ENCODE results near the gene DLST.

The DLST gene

DNA sequence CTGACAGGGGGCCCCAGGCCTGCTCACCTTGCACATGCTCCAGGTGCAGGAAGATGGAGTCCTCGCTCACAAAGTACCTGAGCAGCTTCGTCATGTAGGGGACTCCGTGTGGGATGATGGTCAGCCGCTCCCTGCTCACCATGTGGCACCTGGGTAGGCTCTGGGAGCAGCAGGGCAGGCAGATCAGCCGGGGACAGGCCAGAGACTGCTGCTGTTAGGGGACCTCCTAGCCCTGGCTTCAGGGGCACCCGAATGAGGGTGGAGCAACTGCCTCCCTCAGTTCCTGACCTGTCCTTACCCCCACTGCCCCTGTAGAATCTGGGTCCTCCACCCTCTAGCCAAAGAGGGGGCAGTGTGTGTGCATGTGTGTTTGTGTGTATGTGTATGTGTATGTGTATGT is 29.5 kb downstream of the DLST start:
- H3K27ac ChIP-seq (ENCODE audit: low read length), result no peak overlapping the region
- no peak overlapping the region for H3K4me2 ChIP-seq (ENCODE audit: low read length)
- no peak overlapping the region for H3K4me3 ChIP-seq (ENCODE audit: low read length)
- no peaks in the 10 kb centered on the region for H3K79me2 ChIP-seq (ENCODE audit: low read length)
- H3K9me3 ChIP-seq (ENCODE audit: insufficient read depth, low read length), result no peaks in the 10 kb centered on the region
- no peaks in the 10 kb centered on the region for H3K27me3 ChIP-seq (ENCODE audit: low read depth, low read length)
- no peak overlapping the region for H2AFZ ChIP-seq (ENCODE audit: low read depth, low read length)
- H4K20me1 ChIP-seq (ENCODE audit: insufficient read depth, low read length), result no peaks in the 10 kb centered on the region
- no peak for TF ChIP-seq EZH2phosphoT487 (IDR thresholded peaks at IDR 0.05; ENCODE audit: low read depth)
- TF ChIP-seq, protein P1, sequence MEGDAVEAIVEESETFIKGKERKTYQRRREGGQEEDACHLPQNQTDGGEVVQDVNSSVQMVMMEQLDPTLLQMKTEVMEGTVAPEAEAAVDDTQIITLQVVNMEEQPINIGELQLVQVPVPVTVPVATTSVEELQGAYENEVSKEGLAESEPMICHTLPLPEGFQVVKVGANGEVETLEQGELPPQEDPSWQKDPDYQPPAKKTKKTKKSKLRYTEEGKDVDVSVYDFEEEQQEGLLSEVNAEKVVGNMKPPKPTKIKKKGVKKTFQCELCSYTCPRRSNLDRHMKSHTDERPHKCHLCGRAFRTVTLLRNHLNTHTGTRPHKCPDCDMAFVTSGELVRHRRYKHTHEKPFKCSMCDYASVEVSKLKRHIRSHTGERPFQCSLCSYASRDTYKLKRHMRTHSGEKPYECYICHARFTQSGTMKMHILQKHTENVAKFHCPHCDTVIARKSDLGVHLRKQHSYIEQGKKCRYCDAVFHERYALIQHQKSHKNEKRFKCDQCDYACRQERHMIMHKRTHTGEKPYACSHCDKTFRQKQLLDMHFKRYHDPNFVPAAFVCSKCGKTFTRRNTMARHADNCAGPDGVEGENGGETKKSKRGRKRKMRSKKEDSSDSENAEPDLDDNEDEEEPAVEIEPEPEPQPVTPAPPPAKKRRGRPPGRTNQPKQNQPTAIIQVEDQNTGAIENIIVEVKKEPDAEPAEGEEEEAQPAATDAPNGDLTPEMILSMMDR (IDR thresholded peaks at IDR 0.05; ENCODE audit: low read depth, low read length), result no peak
- no peaks in the 10 kb centered on the region for H3K4me1 ChIP-seq (ENCODE audit: low read length)
- no peaks in the 10 kb centered on the region for H3K36me3 ChIP-seq (replicated peaks; ENCODE audit: low read depth, low read length)
- H3K9ac ChIP-seq (ENCODE audit: low read length), result no peak overlapping the region

DNA sequence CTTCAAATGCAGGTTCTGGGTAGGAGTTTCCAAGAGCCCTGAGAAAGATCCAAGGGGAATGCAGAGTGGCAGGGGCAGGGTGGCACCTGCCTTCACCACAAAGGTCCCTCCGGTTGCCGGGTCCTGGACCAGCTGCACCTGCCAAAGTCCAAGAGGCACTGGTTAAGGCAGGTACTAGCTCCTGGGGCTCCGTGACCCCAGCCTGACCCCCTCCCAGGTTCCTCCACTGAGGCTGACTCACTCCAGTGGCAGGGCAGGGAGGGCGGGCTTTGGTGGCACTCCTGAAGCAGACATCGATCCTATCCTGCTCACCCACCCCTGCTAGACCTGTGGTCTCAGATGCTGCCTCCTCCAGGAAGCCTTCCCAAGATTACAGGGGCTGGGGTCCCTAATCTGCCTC is 30.0 kb downstream of the DLST start:
- H3K27ac ChIP-seq (ENCODE audit: low read length), result no peak overlapping the region
- no peak for TF ChIP-seq EZH2phosphoT487 (IDR thresholded peaks at IDR 0.05; ENCODE audit: low read depth)
- TF ChIP-seq, protein P1 (IDR thresholded peaks at IDR 0.05; ENCODE audit: low read depth, low read length), result no peak
- H3K4me3 ChIP-seq (ENCODE audit: low read length), result no peak overlapping the region
- H3K9me3 ChIP-seq (ENCODE audit: insufficient read depth, low read length), result no peaks in the 10 kb centered on the region
- H2AFZ ChIP-seq (ENCODE audit: low read depth, low read length), result no peak overlapping the region
- H3K79me2 ChIP-seq (ENCODE audit: low read length), result no peaks in the 10 kb centered on the region
- no peak overlapping the region for H3K9ac ChIP-seq (ENCODE audit: low read length)
- H3K4me2 ChIP-seq (ENCODE audit: low read length), result no peak overlapping the region
- no peaks in the 10 kb centered on the region for H4K20me1 ChIP-seq (ENCODE audit: insufficient read depth, low read length)
- H3K4me1 ChIP-seq (ENCODE audit: low read length), result no peaks in the 10 kb centered on the region
- H3K27me3 ChIP-seq (ENCODE audit: low read depth, low read length), result no peaks in the 10 kb centered on the region
- no peaks in the 10 kb centered on the region for H3K36me3 ChIP-seq (replicated peaks; ENCODE audit: low read depth, low read length)

DNA sequence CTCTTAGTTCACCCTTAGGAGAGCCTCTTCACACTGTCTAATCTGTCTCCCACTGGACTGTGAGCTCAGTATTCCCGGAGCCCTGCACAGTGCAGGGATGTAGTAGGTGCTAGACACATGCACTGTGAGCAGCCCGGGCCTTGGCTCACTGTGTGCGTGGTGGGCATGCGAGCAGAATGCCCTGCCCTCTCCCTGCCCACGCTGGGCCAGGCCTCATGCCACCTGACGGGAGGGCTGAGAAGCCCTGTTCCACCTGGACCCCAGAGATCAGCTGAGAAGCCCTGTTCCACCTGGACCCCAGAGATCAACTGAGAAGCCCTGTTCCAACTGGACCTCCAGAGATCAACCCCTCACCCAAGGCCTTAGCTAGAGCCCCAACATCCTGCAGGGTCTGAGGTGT is 30.4 kb downstream of the DLST start:
- Histone ChIP-seq H3K9me3 (ENCODE audit: insufficient read depth, low read length) (no peaks in the 10 kb centered on the region), H2AFZ (ENCODE audit: low read depth, low read length) (no peak overlapping the region), H4K20me1 (ENCODE audit: insufficient read depth, low read length) (no peaks in the 10 kb centered on the region), H3K9ac (ENCODE audit: low read length) (no peak overlapping the region), H3K36me3 (replicated peaks; ENCODE audit: low read depth, low read length) (no peaks in the 10 kb centered on the region), H3K79me2 (ENCODE audit: low read length) (no peaks in the 10 kb centered on the region), H3K27ac (ENCODE audit: low read length) (no peak overlapping the region), H3K4me1 (ENCODE audit: low read length) (no peaks in the 10 kb centered on the region), H3K4me2 (ENCODE audit: low read length) (no peak overlapping the region), H3K27me3 (ENCODE audit: low read depth, low read length) (no peaks in the 10 kb centered on the region), H3K4me3 (ENCODE audit: low read length) (no peak overlapping the region)
- TF ChIP-seq, protein P1 (IDR thresholded peaks at IDR 0.05; ENCODE audit: low read depth, low read length), result no peak
- TF ChIP-seq EZH2phosphoT487 (IDR thresholded peaks at IDR 0.05; ENCODE audit: low read depth), result no peak

DNA sequence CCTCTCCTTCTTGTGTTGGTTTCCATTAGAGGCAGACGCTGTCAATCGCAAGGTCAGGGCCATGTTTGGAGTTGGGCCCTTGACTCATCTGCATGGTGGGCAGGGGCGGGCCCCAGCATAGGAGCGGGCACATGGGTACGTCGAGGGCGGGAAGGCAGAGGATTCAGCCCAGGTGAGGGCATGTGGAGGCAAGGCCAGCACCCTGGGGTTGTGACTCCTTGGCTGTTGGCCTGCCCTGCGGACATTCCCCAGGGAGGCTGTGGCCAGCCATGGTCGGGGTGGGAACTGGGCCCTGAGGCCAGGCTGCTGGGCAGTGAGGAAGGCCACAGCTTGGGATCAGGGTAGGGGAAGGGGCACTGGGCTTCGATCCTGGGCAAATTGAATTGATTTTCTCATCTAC is 31.1 kb downstream of the DLST start:
- no peak overlapping the region for H3K9ac ChIP-seq (ENCODE audit: low read length)
- no peaks in the 10 kb centered on the region for H3K4me1 ChIP-seq (ENCODE audit: low read length)
- no peak overlapping the region for H3K4me2 ChIP-seq (ENCODE audit: low read length)
- H3K4me3 ChIP-seq (ENCODE audit: low read length), result no peak overlapping the region
- H4K20me1 ChIP-seq (ENCODE audit: insufficient read depth, low read length), result no peaks in the 10 kb centered on the region
- H3K36me3 ChIP-seq (replicated peaks; ENCODE audit: low read depth, low read length), result no peaks in the 10 kb centered on the region
- H2AFZ ChIP-seq (ENCODE audit: low read depth, low read length), result no peak overlapping the region
- H3K27ac ChIP-seq (ENCODE audit: low read length), result no peak overlapping the region
- TF ChIP-seq, protein P1 (IDR thresholded peaks at IDR 0.05; ENCODE audit: low read depth, low read length), result no peak
- TF ChIP-seq EZH2phosphoT487 (IDR thresholded peaks at IDR 0.05; ENCODE audit: low read depth), result no peak
- no peaks in the 10 kb centered on the region for H3K79me2 ChIP-seq (ENCODE audit: low read length)
- H3K9me3 ChIP-seq (ENCODE audit: insufficient read depth, low read length), result no peaks in the 10 kb centered on the region
- no peaks in the 10 kb centered on the region for H3K27me3 ChIP-seq (ENCODE audit: low read depth, low read length)
